Progenitor cell of endocrine pancreas (in vitro differentiated cells): Measurements from ENCODE around the gene CARS2. TPM values are rescaled to one million over a fixed set of nuclear protein-coding genes. Genes with fewer than 3 reads are reported as not detected.

Experiments
- DNase-seq: peaks from one replicate; pipeline ENCODE4 v3.0.0; 2021; ENCODE audit warnings: low spot score; ENCODE audit not compliant: unreplicated experiment
- H3K27ac Mint-ChIP-seq: 2 replicates; pipeline ENCODE4 v1.8.0; 2021; ENCODE audit warnings: mild to moderate bottlenecking, moderate library complexity, mixed read lengths
- H3K27me3 Mint-ChIP-seq: 2 replicates; pipeline ENCODE4 v1.8.0; 2021; ENCODE audit warnings: mixed read lengths
- H3K36me3 Mint-ChIP-seq: 2 replicates; pipeline ENCODE4 v1.8.0; 2022; ENCODE audit warnings: mixed read lengths; ENCODE audit not compliant: insufficient read depth
- H3K4me1 Mint-ChIP-seq: 2 replicates; pipeline ENCODE4 v1.8.0; 2021; ENCODE audit warnings: low read depth, mixed read lengths
- H3K4me3 Mint-ChIP-seq: 2 replicates; pipeline ENCODE4 v1.8.0; 2021; ENCODE audit warnings: low read depth, mild to moderate bottlenecking, moderate library complexity, mixed read lengths
- H3K9me3 Mint-ChIP-seq: 2 replicates; pipeline ENCODE4 v1.8.0; 2021; ENCODE audit warnings: low read depth, mixed read lengths
- CTCF ChIP-seq: fragments of 200-600 bp; sonication (generic); IDR thresholded peaks from one replicate; pipeline ENCODE4 v1.5.0; 2021; ENCODE audit warnings: antibody characterized with exemption, mild to moderate bottlenecking; ENCODE audit not compliant: unreplicated experiment
- total RNA-seq: library from RNA; stranded (reverse); gene quantifications from 2 replicates; pipeline ENCODE4 v1.2.1, GENCODE V29; 2021

CARS2 gene
- total RNA-seq, 1 donor from 2014 or later = 90.4 TPM

- Mint-ChIP-seq H3K4me1 (peaks cover 21% of the 10 kb centered on the region), H3K27me3 (no peaks in the 10 kb centered on the region), H3K9me3 (peaks cover 6% of the 10 kb centered on the region), H3K27ac (no peak overlapping the region), H3K36me3 (peaks cover 22% of the 10 kb centered on the region), H3K4me3 (no peak overlapping the region)
- no peak for DNase-seq
- TF ChIP-seq CTCF = no peak
Measured at GRCh38 chr13:110629735-110630134, 76.2 kb downstream of the CARS2 start.

GRCh38 chr13:110628952-110629701, 76.8 kb downstream of the CARS2 start:
- peaks cover 6% of the 10 kb centered on the region for H3K9me3 Mint-ChIP-seq

DNA sequence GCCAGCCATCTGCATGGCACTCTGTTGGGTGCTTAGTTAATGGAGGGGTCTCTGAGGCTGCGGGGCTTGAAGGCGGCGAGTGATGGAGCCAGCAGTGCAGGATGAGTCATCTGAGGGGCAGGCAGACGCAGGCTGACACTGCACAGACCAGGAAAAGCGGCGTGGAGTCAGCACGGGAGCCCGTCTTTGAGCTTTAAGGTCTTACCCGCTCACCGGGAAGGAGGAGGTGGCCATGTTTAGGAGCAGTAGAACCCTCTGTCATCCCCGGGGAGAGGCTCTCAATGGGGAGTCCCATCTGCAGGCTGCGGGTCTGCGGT, 77.5 kb downstream of the CARS2 start:
- H3K36me3 Mint-ChIP-seq = peaks cover 18% of the 10 kb centered on the region
- H3K27ac Mint-ChIP-seq = no peak overlapping the region
- no peak for DNase-seq
- no peaks in the 10 kb centered on the region for H3K27me3 Mint-ChIP-seq
- peaks cover 23% of the 10 kb centered on the region for H3K4me1 Mint-ChIP-seq
- H3K4me3 Mint-ChIP-seq = no peak overlapping the region
- H3K9me3 Mint-ChIP-seq = peaks cover 6% of the 10 kb centered on the region
- no peak for TF ChIP-seq CTCF

More at GRCh38 chr13:110628952-110629701, 76.8 kb downstream of the CARS2 start:
- DNase-seq = no peak
- Mint-ChIP-seq H3K27me3 (no peaks in the 10 kb centered on the region), H3K4me3 (no peak overlapping the region), H3K27ac (no peak overlapping the region), H3K36me3 (peaks cover 20% of the 10 kb centered on the region), H3K4me1 (peaks cover 23% of the 10 kb centered on the region)
- TF ChIP-seq CTCF = no peak

GRCh38 chr13:110627761-110628476, 78.0 kb downstream of the CARS2 start:
- Mint-ChIP-seq H3K27ac (no peak overlapping the region), H3K9me3 (peaks cover 6% of the 10 kb centered on the region), H3K27me3 (no peaks in the 10 kb centered on the region), H3K4me3 (no peak overlapping the region), H3K36me3 (peaks cover 18% of the 10 kb centered on the region), H3K4me1 (peaks cover 23% of the 10 kb centered on the region)
- no peak for TF ChIP-seq CTCF
- no peak for DNase-seq

DNA sequence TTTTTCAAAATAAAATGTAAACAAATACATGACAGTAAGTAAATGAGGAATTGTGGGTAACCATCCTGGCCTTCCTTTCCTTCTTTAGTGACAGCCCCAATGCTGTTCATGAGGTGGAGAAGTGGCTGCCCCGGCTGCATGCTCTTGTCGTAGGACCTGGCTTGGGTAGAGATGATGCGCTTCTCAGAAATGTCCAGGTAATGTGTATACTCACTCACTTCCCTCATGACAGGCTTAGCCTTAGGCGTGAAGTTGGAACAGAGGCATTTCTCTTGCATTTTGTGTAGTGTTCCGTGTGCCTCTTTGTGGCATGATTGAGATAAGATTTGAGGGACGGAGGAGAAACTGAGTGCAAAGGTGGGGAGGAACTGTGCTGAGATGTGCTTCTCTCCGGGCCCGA, 78.6 kb downstream of the CARS2 start:
- TF ChIP-seq CTCF = no peak
- Mint-ChIP-seq H3K4me3 (no peak overlapping the region), H3K27ac (no peak overlapping the region), H3K27me3 (no peaks in the 10 kb centered on the region), H3K9me3 (peaks cover 4% of the 10 kb centered on the region), H3K4me1 (peaks cover 23% of the 10 kb centered on the region), H3K36me3 (peaks cover 19% of the 10 kb centered on the region)
- DNase-seq = no peak
